Keratinocyte (primary cell): ENCODE measurements around the gene S100A14. TPM values are rescaled to one million over a fixed set of nuclear protein-coding genes. Genes with fewer than 3 reads are reported as not detected.

Experiments used
- DNase-seq: peaks from one replicate; pipeline ENCODE4 v3.0.0-alpha.2; 2011; ENCODE audit warnings: low read depth, missing footprints, low spot score
- FAIRE-seq: peaks from 2 replicates; lab custom pipeline; 2011; peaks lifted over from hg19 to GRCh38; lab: Jason Lieb, UNC
- H2AFZ ChIP-seq: 2 replicates; pipeline ENCODE4 v1.6.0; 2012; ENCODE audit warnings: low read length, control low read depth, inconsistent platforms; ENCODE audit not compliant: control insufficient read depth
- H3K27ac ChIP-seq: 2 replicates; pipeline ENCODE4 v1.5.1; 2011; ENCODE audit warnings: low read length; ENCODE audit not compliant: control insufficient read depth, insufficient read depth
- H3K27me3 ChIP-seq: 3 replicates; pipeline ENCODE4 v1.6.0; 2011; ENCODE audit warnings: low read length; ENCODE audit not compliant: control insufficient read depth, insufficient read depth; ENCODE audit errors: extremely low read depth
- H3K36me3 ChIP-seq, 2 experiments: 2 replicates in 1 of 2; 3 replicates in 1 of 2; pipeline ENCODE4 v1.5.1; 2011; ENCODE audit warnings: low read length in 2 of 2, mild to moderate bottlenecking in 1 of 2; ENCODE audit not compliant: control insufficient read depth in 2 of 2, insufficient read depth in 2 of 2; ENCODE audit errors: extremely low read depth in 1 of 2
- H3K4me1 ChIP-seq: 3 replicates; pipeline ENCODE4 v1.5.1; 2011; ENCODE audit warnings: low read length; ENCODE audit not compliant: control insufficient read depth, insufficient read depth; ENCODE audit errors: extremely low read depth
- H3K4me2 ChIP-seq: 3 replicates; pipeline ENCODE4 v1.6.0; 2011; ENCODE audit warnings: low read depth, low read length; ENCODE audit not compliant: control insufficient read depth, insufficient read depth; ENCODE audit errors: extremely low read depth
- H3K4me3 ChIP-seq, 3 experiments: fragments of 200-600 bp in 1 of 3; sonication (generic) in 1 of 3; 2 replicates in 2 of 3; 3 replicates in 1 of 3; pipeline ENCODE4 v1.5.1; 2011 to 2016; ENCODE audit warnings: low read length in 3 of 3, mild to moderate bottlenecking in 3 of 3, control low read depth in 2 of 3, inconsistent platforms in 1 of 3, low read depth in 1 of 3, mixed read lengths in 1 of 3, mixed run types in 1 of 3, moderate library complexity in 1 of 3; ENCODE audit not compliant: control insufficient read depth in 2 of 3, insufficient read depth in 2 of 3; ENCODE audit errors: extremely low read depth in 1 of 3
- H3K79me2 ChIP-seq: 2 replicates; pipeline ENCODE4 v1.6.0; 2012; ENCODE audit warnings: low read length; ENCODE audit not compliant: control insufficient read depth, insufficient read depth
- H3K9ac ChIP-seq: 3 replicates; pipeline ENCODE4 v1.6.0; 2011; ENCODE audit warnings: low read length; ENCODE audit not compliant: control insufficient read depth, insufficient read depth; ENCODE audit errors: extremely low read depth
- H3K9me1 ChIP-seq: 3 replicates; pipeline ENCODE4 v1.6.0; 2011; ENCODE audit warnings: low read length; ENCODE audit not compliant: control insufficient read depth, insufficient read depth; ENCODE audit errors: extremely low read depth
- H3K9me3 ChIP-seq: 2 replicates; pipeline ENCODE4 v1.5.1; 2012; ENCODE audit warnings: low read depth, low read length; ENCODE audit not compliant: control insufficient read depth
- H4K20me1 ChIP-seq: 3 replicates; pipeline ENCODE4 v1.6.0; 2011; ENCODE audit warnings: low read length; ENCODE audit not compliant: control insufficient read depth, insufficient read depth; ENCODE audit errors: extremely low read depth
- CTCF ChIP-seq, 3 experiments: IDR thresholded peaks in 1 of 3; conservative IDR thresholded peaks in 1 of 3; optimal IDR thresholded peaks in 1 of 3; 2 replicates in 2 of 3; 3 replicates in 1 of 3; pipeline versions ENCODE3 to v1.5.1; 2011; ENCODE audit warnings: low read length in 3 of 3, mild to moderate bottlenecking in 3 of 3, moderate library complexity in 2 of 3, control low read depth in 1 of 3, inconsistent platforms in 1 of 3; ENCODE audit not compliant: insufficient read depth in 2 of 3; ENCODE audit errors: extremely low read depth in 1 of 3
- EZH2 ChIP-seq: IDR thresholded peaks from one replicate; pipeline ENCODE4 v1.6.1; 2012; ENCODE audit warnings: inconsistent platforms, mild to moderate bottlenecking, low read length, moderate library complexity
- dilution Hi-C: fragments of 300-500 bp; cut with MboI; formaldehyde crosslinking; loops from one replicate; pipeline ENCODE4 v1.7.0; 2020; ENCODE audit warnings: low sequenced_read_pairs; ENCODE audit not compliant: extremely low pct_ligation_motif_present
- polyA plus RNA-seq, 5 experiments: library from polyadenylated mRNA; depleted of rRNA in 3 of 5; stranded (reverse) in 3 of 5; stranded (forward) in 1 of 5; unstranded in 1 of 5; fragments of >200 nt; gene quantifications; 1 replicate in 1 of 5; 2 replicates in 3 of 5; 3 replicates in 1 of 5; pipeline versions ENCODE4 v1.2.1 to v1.2.3, GENCODE V29; 2011 to 2012; ENCODE audit warnings: missing spikeins in 2 of 5, low read depth in 1 of 5, low replicate concordance in 1 of 5

The S100A14 gene
- polyA plus RNA-seq, 1 donor (not counting 4 experiments of a cell fraction or from before 2014, with no cell fraction given), result 1,394 TPM

GRCh38 chr1:153633161-153633753, 17.1 kb upstream of the S100A14 start:
- DNase-seq (no peak), FAIRE-seq (no peak)
- no peaks in the 10 kb centered on the region for H3K9me3 ChIP-seq
- peaks cover 36% of the 10 kb centered on the region for H3K79me2 ChIP-seq
- no peaks in the 10 kb centered on the region for H3K27me3 ChIP-seq
- no peak for TF ChIP-seq EZH2
- TF ChIP-seq CTCF (optimal IDR thresholded peaks at IDR 0.05 in 1 of 3, IDR thresholded peaks at IDR 0.05 in 1 of 3, conservative IDR thresholded peaks at IDR 0.05 in 1 of 3; ENCODE audit: extremely low read depth in 1 of 3, insufficient read depth in 2 of 3, low read length in 3 of 3), result no peak
- peak overlapping the region; percentile 56 to 99 (median 97) for H3K4me3 ChIP-seq
- peak overlapping the region; percentile 82 for H2AFZ ChIP-seq
- no peaks in the 10 kb centered on the region for H4K20me1 ChIP-seq
- peaks cover 10 to 23% of the 10 kb centered on the region in 2 experiments for H3K36me3 ChIP-seq
- no peaks in the 10 kb centered on the region for H3K9me1 ChIP-seq
- dilution Hi-C loops, result no loop called here
- H3K4me2 ChIP-seq, result peak overlapping the region; percentile 100
- H3K9ac ChIP-seq, result peak overlapping the region; percentile 100
- peaks cover 13% of the 10 kb centered on the region for H3K4me1 ChIP-seq
- H3K27ac ChIP-seq, result peak overlapping the region; percentile 100

- no peak for DNase-seq
- dilution Hi-C loops, result no loop called here
- Histone ChIP-seq H4K20me1 (no peaks in the 10 kb centered on the region), H3K36me3 (peaks cover 4 to 9% of the 10 kb centered on the region in 2 experiments), H3K4me1 (peaks cover 21% of the 10 kb centered on the region), H3K27me3 (no peaks in the 10 kb centered on the region), H2AFZ (no peak overlapping the region), H3K9ac (no peak overlapping the region), H3K9me3 (no peaks in the 10 kb centered on the region), H3K79me2 (peaks cover 28% of the 10 kb centered on the region), H3K4me3 (no peak overlapping the region), H3K27ac (no peak overlapping the region), H3K4me2 (no peak overlapping the region), H3K9me1 (peaks cover 6% of the 10 kb centered on the region)
- TF ChIP-seq EZH2 (no peak), CTCF (optimal IDR thresholded peaks at IDR 0.05 in 1 of 3, IDR thresholded peaks at IDR 0.05 in 1 of 3, conservative IDR thresholded peaks at IDR 0.05 in 1 of 3; ENCODE audit: extremely low read depth in 1 of 3, insufficient read depth in 2 of 3, low read length in 3 of 3) (no peak)
- FAIRE-seq, result no peak
These were observed 15.2 kb upstream of the S100A14 start for GRCh38 chr1:153631047-153632022.
